ENCODE results near the gene KLHL15.

The KLHL15 gene

GRCh38 chrX:23952391-23952790 lies 74.6 kb downstream of the KLHL15 start:
- Mint-ChIP-seq H3K36me3 (ENCODE audit: low read depth) (no peaks in the 10 kb centered on the region), H3K27me3 (no peaks in the 10 kb centered on the region), H3K27ac (peak overlapping the region; percentile 11), H3K4me3 (peak overlapping the region; percentile 13), H3K4me1 (ENCODE audit: low read depth) (peaks cover 17% of the 10 kb centered on the region), H3K9me3 (no peaks in the 10 kb centered on the region)

- H3K27me3 Mint-ChIP-seq: no peaks in the 10 kb centered on the region
- no peaks in the 10 kb centered on the region for H3K36me3 Mint-ChIP-seq (ENCODE audit: low read depth)
- no peak overlapping the region for H3K27ac Mint-ChIP-seq
- H3K4me1 Mint-ChIP-seq (ENCODE audit: low read depth): no peaks in the 10 kb centered on the region
- no peaks in the 10 kb centered on the region for H3K9me3 Mint-ChIP-seq
- no peak overlapping the region for H3K4me3 Mint-ChIP-seq
Measured at GRCh38 chrX:23945206-23945605, 81.8 kb downstream of the KLHL15 start.

GRCh38 chrX:23944234-23944633 lies 82.8 kb downstream of the KLHL15 start:
- H3K36me3 Mint-ChIP-seq (ENCODE audit: low read depth): no peaks in the 10 kb centered on the region
- no peak overlapping the region for H3K27ac Mint-ChIP-seq
- no peak overlapping the region for H3K4me3 Mint-ChIP-seq
- H3K27me3 Mint-ChIP-seq: no peaks in the 10 kb centered on the region
- H3K9me3 Mint-ChIP-seq: no peaks in the 10 kb centered on the region
- no peaks in the 10 kb centered on the region for H3K4me1 Mint-ChIP-seq (ENCODE audit: low read depth)

GRCh38 chrX:23939203-23939602 lies 87.8 kb downstream of the KLHL15 start:
- H3K36me3 Mint-ChIP-seq (ENCODE audit: low read depth): no peaks in the 10 kb centered on the region
- H3K4me1 Mint-ChIP-seq (ENCODE audit: low read depth): no peaks in the 10 kb centered on the region
- no peak overlapping the region for H3K27ac Mint-ChIP-seq
- no peaks in the 10 kb centered on the region for H3K27me3 Mint-ChIP-seq
- H3K4me3 Mint-ChIP-seq: no peak overlapping the region
- no peaks in the 10 kb centered on the region for H3K9me3 Mint-ChIP-seq

GRCh38 chrX:23938690-23939089 lies 88.3 kb downstream of the KLHL15 start:
- H3K27ac Mint-ChIP-seq: no peak overlapping the region
- H3K9me3 Mint-ChIP-seq: no peaks in the 10 kb centered on the region
- no peak overlapping the region for H3K4me3 Mint-ChIP-seq
- H3K36me3 Mint-ChIP-seq (ENCODE audit: low read depth): no peaks in the 10 kb centered on the region
- no peaks in the 10 kb centered on the region for H3K4me1 Mint-ChIP-seq (ENCODE audit: low read depth)
- H3K27me3 Mint-ChIP-seq: no peaks in the 10 kb centered on the region

GRCh38 chrX:23937100-23937499 lies 89.9 kb downstream of the KLHL15 start:
- peaks cover 6% of the 10 kb centered on the region for H3K4me1 Mint-ChIP-seq (ENCODE audit: low read depth)
- H3K27ac Mint-ChIP-seq: no peak overlapping the region
- no peaks in the 10 kb centered on the region for H3K36me3 Mint-ChIP-seq (ENCODE audit: low read depth)
- H3K9me3 Mint-ChIP-seq: no peaks in the 10 kb centered on the region
- H3K4me3 Mint-ChIP-seq: no peak overlapping the region
- H3K27me3 Mint-ChIP-seq: no peaks in the 10 kb centered on the region

- no peaks in the 10 kb centered on the region for H3K9me3 Mint-ChIP-seq
- peaks cover 15% of the 10 kb centered on the region for H3K4me1 Mint-ChIP-seq (ENCODE audit: low read depth)
- H3K27me3 Mint-ChIP-seq: no peaks in the 10 kb centered on the region
Measured at GRCh38 chrX:23936180-23936579, 90.8 kb downstream of the KLHL15 start.

GRCh38 chrX:23935106-23935505 lies 91.9 kb downstream of the KLHL15 start:
- no peaks in the 10 kb centered on the region for H3K9me3 Mint-ChIP-seq
- H3K36me3 Mint-ChIP-seq (ENCODE audit: low read depth): no peaks in the 10 kb centered on the region
- no peak overlapping the region for H3K4me3 Mint-ChIP-seq
- H3K27ac Mint-ChIP-seq: no peak overlapping the region
- H3K27me3 Mint-ChIP-seq: no peaks in the 10 kb centered on the region
- peaks cover 19% of the 10 kb centered on the region for H3K4me1 Mint-ChIP-seq (ENCODE audit: low read depth)

More at GRCh38 chrX:23936180-23936579, 90.8 kb downstream of the KLHL15 start:
- Mint-ChIP-seq H3K27ac (no peak overlapping the region), H3K36me3 (ENCODE audit: low read depth) (no peaks in the 10 kb centered on the region), H3K4me3 (no peak overlapping the region)

Measured in stimulated activated naive CD8-positive, alpha-beta T cell treated with anti-CD3 and anti-CD28 coated beads, Interleukin-15, Interleukin-2, amounts not matched to agents 100 ng/mL and 50 ng/mL, for 24 hours (primary cell).